GM10847 (cell line): ENCODE results near the gene CCNYL1.

Experiments used
- POLR2A ChIP-seq: IDR thresholded peaks from 2 replicates; pipeline ENCODE4 v1.6.1; 2011; ENCODE audit not compliant: insufficient read length; ENCODE audit errors: extremely low read depth

Gene CCNYL1

GRCh38 chr2:207750345-207750744 is 38.9 kb downstream of the CCNYL1 start:
- no peak for TF ChIP-seq POLR2A

DNA sequence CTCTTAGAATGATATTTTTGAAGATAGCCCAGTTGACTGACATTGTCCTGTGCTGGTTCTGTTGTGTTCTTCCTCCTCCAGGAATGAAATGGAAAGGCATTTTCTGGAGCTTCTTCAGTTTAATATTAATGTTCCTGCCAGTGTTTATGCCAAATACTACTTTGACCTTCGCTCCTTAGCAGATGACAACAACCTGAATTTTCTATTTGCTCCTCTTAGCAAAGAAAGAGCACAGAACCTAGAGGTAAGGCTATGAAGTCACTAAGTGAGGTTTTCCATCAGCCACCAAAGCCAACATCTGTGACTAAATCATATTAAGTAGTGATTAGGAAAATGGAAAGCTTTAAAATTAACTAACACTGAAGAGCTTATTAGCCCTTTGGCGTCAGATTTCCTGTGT is 39.4 kb downstream of the CCNYL1 start:
- TF ChIP-seq POLR2A = no peak

DNA sequence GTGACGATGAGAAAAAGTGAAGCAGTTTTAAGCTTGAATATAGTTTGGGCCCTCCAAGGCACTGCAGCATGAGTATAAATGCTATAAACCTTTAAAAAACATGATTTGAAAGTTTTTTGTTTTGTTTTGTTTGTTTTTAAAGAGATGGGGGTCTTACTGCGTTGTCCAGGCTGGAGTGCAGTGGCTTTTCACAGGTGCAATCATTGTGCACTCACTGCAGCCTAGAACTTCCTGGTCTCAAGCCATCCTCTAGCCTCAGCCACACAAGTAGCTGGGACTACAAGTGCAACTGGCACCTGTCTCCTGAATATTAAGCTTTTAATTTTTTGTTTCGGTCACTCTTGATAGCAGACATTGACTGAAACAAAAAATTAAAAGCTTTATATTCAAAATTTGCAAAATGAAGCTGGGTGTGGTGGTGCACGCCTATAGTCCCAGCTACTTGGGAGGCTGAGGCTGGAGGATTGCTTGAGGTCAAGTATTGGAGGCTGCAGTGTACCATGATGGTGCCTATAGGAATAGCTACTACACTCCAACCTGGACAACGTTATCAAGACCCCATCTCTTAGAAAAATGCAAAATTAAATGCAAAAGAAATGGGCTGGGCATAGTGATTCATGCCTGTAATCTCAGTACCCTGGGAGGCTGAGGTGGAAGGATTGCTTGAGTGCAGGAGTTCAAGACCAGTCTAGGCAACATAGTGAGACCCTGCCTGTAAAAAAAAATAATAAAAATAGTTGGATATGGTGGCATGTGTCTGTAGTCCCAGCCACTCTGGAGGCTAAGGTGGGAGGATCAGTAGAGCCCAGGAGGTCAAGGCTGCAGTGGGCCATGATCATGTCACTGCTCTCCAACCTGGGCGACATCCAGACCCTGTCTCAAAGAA is 43.3 kb downstream of the CCNYL1 start:
- no peak for TF ChIP-seq POLR2A

GRCh38 chr2:207758025-207758424 is 46.6 kb downstream of the CCNYL1 start:
- no peak for TF ChIP-seq POLR2A

GRCh38 chr2:207759890-207760289 is 48.5 kb downstream of the CCNYL1 start:
- TF ChIP-seq POLR2A = no peak

DNA sequence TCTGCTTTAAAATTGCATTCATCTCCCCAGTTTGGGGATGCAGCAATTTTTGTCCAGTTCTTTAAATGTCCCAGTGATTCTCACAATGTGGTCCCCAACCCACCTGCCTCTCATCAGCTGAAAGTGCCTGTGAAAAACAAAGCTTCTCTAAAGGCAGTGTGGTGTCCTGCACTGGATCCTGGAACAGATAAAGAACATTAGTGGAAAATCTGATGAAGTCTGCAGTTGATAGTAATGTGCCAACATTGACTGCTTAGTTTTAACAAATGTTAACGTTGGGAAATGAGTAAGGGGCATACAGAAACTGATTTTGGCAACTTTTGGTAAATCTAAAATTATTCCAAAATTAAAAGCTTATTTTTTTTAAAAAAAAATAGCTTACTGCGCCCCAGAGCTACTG is 49.0 kb downstream of the CCNYL1 start:
- no peak for TF ChIP-seq POLR2A

DNA sequence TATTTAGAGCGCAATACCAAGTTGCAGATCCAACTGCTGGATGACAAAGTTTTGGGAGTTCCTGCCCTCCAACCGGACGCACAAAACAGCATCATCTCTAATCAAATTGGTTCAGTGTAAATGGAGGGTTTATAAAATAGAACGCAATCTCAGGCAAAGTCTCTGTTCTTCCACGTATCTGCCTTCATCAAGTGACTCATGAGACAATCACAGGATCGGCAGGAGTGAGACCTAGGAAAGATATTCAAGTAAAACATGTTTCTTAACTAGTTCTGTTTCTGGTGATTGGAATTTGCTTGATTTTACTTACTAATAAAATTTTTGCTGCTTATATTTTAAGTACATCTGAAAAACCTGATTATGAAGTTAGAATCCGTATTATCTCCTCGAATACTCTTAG is 50.7 kb downstream of the CCNYL1 start:
- no peak for TF ChIP-seq POLR2A

- TF ChIP-seq POLR2A = no peak
These were observed 52.0 kb downstream of the CCNYL1 start for GRCh38 chr2:207763303-207763917.

GRCh38 chr2:207764096-207764630 is 52.7 kb downstream of the CCNYL1 start:
- TF ChIP-seq POLR2A = no peak

DNA sequence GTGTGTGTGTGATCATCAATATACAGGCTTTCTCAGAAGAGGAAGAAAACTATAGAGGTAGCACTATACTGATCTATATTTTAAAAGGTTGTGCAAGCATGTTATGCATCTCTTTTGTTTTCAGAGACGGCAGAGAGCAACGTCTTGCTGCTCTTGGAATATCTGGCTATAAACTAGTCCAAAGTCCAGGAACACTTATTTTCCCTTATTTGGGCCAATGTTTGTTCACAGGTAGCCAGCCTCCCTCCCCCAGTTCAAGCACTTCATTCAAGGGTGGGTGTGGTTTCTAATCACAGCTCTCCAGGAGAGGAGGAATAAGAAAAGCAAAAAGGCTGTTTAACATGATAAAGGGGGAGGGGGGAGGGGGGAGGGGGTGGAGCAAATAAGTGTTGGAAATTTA is 54.1 kb downstream of the CCNYL1 start:
- TF ChIP-seq POLR2A = no peak

DNA sequence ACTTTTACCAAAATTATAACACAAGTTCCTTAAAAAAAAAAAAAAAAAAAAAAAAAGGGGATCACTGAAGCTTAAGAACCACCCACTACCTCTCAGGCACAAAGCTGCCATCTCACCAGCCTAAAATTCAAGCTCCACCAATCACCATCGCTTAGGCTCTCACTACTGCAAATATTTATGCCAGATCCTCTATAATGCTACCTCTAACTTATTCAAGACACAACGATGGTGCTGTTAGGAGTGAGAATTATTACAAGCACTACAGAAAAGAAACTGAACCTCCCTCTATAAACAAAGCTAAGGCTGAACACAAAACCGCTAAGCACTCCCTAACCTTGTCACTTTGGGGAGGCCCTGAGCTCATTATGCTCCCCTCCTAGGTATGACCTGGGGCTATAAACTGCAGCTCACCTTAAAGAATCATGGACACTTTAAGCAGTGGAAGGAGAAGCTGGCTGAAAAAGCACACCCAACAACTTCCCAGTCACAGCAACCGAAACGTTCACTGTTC is 54.7 kb downstream of the CCNYL1 start:
- TF ChIP-seq POLR2A = no peak

DNA sequence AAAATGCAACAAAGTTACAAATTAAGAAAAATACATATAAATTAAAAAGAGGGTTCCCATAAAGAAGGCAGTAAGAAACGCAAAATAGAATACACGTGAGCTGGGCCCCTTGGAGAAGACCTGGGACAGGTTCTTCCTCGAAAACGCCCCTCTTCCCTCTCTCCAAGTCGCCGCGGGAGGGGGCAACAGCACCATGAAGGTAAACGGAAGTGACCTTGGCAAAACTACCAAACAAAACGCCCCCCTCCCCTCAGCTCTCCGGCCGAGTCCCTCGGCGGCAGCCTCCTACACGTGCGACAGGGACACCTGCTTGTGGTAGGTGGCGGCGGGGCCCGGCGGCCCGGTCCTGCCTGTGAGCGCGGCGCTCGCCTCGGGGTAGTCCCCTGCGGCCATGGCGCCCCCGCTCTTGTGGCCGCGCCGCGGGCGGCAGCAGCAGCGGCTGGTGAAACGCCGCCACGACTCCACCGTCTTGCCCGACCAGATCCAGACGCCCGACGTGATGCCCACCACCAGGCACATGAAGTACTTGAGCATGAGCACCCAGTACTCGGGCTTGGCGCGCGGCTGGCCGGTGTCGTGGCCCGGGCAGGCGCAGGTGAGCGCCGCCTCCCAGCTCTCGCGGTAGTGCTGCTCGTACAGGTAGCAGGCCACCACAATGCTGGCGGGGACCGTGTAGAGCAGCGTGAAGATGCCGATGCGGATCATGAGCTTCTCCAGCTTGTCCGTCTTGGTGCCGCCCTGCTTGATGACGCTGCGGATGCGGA is 55.4 kb downstream of the CCNYL1 start:
- TF ChIP-seq POLR2A = no peak

DNA sequence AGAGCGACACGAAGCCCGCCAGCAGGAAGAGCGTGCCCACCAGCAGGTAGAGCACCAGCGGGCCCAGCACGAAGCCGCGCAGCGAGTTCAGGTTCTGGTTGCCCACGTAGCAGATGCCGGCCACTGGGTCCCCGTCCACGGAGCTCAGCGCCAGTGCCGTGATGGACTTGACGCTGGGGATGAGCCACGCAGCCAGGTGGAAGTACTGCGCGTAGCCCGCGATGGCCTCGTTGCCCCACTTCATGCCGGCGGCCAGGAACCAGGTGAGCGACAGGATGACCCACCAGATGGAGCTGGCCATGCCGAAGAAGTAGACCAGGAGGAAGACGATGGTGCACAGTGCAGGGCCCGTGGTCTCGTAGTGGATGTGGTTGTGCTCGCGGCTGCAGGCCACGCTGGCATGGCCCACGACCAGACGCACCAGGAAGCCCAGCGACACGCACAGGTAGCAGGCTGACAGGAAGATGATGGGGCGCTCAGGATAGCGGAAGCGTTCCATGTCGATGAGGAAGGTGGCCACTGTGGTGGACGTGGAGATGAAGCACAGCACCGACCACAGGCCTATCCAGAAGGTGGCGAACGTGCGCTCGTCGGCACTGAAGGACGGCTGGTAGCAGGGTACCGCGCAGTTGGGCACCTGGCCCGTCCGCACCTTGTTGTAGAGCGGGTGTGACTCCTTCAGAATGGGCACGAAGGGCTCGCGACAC is 56.2 kb downstream of the CCNYL1 start:
- TF ChIP-seq POLR2A = no peak

DNA sequence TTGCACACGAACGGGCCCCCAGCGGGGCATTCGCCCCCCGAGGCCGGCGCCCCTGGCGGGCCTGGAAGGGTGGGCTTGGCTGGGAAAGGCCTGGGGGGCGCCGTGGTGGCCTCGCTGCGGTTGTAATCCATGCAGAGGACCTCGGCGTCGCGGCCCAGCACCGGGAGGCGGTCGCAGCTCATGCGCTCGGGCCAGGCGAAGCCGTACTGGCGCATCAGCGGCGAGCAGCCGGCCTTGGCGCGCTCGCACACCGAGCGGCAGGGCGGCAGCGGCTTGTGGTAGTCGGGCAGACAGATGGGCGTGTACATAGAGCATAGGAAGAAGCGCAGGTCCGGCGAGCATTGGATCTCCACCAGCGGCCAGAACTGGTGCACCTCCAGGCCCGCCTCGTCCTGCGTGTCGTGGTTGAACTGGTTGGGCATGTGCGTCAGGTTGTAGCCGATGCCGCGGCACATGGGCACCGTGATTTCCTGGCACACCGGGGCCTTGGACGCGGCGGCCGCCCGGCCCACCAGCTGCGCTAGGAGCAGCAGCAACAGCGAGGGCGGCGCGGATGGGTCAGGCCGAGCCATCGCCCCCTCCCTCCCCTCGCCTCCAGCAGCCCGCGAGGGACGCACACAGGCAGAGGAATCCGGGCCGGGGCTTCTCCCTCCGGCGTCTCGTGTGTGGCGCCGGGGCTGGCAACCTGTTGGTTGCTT is 56.9 kb downstream of the CCNYL1 start:
- no peak for TF ChIP-seq POLR2A
